HG02938 (cell line): ENCODE results near the gene SLC9A9.
"Not testable (repeated sequence)": the region's sequence is repeated elsewhere in the genome, so short reads cannot be mapped to it uniquely, and the experiment has no call there.

Experiments used
- ATAC-seq: cut with Tn5 transposase; IDR thresholded peaks from one replicate; pipeline ENCODE4 v1.9.1; 2021; ENCODE audit warnings: mild to moderate bottlenecking, moderate library complexity; ENCODE audit not compliant: unreplicated experiment

Gene SLC9A9

DNA sequence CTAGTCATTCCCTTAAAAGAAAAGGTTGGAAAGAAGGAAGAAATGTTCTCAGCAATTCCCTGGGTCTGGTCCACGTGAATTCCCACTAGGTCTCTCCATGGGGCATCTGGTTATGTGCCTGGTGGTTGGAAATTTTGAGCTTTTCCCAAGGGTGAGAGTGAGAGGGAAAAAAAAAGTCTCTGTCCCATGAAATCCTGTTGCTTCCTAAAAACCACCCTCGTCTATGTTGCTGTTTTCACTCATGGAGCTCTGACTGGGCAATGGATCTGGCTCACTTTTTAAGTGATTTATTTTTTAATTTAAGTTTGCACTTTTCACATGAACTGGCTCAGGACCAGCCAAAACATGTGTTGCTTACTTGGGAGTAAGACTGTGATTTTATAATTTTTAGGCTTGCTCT lies 538.6 kb downstream of the SLC9A9 start:
- no peak for ATAC-seq

DNA sequence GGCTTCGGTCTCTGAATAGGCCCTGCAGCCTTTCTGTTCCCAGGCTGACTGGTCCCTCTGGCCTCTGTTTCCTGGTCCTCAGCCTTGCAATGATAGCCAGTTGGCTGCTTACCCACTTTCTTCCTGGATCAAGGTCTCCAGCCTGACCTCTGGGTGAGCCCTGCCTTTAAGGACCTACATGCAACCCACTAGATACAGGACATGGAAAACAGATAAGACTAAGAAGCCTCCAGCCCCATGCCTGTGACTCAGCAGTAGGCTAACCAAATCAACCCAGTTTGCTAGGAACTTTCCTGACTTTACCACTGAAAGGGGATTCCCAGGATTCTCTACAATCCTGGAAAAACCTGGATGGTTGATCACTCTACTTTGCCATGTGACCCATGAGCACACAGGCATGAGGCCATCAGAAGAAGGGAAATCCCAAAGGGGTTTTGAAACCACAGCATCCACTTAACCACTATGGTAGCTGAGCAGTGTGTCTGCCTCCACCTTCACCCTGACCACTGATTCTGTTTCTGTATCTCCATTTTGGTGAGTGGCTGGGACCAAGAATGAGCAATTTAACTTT lies 540.6 kb downstream of the SLC9A9 start:
- ATAC-seq, result no peak

DNA sequence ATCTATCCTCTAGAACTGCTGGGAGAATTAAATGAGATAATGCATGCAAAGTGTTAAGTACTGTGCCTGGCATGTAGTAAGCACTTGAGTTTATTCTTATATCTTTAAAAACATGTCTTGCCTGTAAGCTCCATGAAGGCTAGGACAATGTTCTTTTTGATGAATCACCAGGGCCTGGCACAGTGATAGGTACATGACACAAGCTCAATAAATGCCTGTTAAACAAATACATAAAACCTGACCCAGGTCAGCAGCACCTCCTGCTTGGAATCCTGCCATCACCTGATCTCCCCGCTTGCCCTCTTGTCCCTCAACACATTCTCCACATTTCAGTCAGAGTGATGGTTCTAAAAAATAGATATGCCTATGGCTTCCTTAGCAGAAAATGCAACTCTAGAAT lies 541.9 kb downstream of the SLC9A9 start:
- ATAC-seq, result no peak

DNA sequence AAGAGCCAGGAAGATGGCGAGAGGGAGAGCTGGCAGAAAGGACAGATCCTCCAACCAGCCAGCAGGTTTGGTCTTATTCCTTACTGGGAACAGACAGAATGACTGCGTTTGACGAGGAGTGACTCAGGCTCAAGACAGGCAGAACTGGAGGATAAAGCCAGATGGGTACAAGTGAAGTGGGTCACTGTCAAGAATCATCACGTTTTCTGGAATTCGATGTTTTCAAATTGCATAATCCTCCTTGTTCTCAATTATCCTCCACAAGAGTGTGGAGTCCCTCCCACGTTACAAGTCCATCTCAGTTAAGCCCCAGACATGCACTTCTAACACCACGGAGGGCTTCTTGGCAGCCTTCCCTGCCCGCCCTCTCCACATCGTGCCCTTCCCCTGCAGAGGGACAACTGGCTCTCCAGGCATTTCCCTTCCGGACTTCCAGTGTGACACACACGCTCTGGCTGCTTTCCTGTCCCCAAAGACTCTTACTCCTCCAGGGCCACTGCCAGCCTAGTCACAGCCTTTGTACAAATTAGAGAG lies 545.6 kb downstream of the SLC9A9 start:
- ATAC-seq, result no peak

DNA sequence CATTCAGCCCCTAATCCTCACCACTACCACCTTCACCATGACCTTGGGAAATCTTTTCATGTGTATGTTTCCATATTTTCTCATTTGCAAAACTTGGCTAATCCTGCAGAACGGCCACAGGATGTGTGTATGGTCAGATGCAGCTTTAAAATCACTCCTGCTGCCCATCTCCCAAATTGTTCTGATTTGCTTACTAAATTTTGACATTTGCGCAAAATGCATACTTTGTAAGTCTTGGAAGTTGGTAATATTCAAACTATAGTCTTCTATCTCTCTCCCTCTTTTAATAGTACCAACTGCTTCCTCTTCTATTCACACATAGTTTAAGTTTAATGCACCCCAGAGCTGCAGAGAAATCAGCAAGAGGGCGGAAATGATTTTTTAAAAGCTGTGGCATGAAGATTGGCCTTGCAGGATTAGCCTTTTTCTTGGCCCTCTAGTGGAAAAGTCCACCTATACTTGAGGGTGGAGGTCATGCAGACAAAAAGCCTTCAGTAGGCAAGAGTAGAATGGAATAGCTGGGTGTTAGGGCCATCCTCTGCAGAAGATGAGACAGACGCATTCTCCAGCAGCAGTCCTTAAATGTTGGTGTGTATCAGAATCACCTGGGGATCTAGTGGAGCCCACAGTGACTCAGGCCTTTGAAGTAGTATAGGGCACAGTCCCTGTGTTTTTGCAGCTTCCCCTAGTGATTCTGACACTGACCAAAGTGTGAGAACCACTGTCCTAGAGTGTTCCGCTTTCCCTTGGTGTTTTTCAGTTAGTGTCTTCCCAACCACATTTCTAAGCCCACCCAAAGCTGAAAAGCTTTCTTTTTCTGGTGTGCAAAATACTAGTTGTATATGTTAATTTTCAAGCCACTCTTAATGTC lies 547.0 kb downstream of the SLC9A9 start:
- ATAC-seq, result no peak

DNA sequence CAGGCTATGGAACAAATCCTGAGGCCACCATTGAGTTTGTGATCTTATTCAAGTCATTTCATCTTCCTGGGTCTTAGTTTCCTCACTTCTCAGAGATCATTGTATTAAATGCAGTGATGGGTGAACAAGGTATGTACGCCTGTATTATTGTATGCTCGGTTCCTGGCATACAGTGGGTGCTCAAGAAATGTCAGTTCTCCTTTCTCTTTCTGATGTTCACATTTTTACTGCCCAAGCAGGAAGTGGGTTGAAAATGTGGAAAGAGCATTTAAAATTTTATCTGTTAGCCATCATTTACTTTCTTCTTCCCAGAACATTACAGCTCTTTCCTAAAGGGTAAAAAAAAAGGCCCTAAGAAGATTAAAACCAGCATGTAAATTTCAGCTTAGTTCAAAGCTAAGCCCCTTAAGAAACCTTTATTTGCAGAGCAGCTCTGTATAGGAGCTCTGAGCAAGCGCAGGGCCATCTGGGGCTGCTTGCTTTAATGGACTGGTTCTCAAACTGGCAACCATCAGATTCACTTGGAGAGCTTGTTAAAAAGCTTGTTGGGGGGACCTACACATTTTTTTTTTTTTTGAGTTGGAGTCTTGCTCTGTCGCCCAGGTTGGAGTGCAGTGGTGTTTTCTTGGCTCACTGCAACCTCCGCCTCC lies 549.3 kb downstream of the SLC9A9 start:
- ATAC-seq, result no peak

DNA sequence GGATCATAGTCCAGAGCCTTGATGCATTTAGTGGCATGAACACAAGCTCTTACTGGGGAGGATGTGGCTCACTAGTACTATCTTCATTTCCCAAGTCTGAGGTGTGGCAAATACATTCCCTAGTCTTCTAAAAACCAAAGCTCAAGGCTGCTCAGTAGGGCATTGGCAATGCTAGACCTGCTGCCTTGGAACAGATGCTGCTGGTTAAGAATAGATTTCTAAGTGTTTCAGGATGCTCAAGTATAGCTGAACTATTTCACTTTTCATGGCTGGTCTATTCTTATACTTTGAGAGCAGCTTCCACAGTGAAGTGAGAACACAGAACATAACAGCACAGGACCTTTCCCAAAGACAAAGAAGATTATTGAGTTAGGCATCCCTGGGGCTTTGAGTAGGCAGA lies 549.9 kb downstream of the SLC9A9 start:
- ATAC-seq, result no peak

DNA sequence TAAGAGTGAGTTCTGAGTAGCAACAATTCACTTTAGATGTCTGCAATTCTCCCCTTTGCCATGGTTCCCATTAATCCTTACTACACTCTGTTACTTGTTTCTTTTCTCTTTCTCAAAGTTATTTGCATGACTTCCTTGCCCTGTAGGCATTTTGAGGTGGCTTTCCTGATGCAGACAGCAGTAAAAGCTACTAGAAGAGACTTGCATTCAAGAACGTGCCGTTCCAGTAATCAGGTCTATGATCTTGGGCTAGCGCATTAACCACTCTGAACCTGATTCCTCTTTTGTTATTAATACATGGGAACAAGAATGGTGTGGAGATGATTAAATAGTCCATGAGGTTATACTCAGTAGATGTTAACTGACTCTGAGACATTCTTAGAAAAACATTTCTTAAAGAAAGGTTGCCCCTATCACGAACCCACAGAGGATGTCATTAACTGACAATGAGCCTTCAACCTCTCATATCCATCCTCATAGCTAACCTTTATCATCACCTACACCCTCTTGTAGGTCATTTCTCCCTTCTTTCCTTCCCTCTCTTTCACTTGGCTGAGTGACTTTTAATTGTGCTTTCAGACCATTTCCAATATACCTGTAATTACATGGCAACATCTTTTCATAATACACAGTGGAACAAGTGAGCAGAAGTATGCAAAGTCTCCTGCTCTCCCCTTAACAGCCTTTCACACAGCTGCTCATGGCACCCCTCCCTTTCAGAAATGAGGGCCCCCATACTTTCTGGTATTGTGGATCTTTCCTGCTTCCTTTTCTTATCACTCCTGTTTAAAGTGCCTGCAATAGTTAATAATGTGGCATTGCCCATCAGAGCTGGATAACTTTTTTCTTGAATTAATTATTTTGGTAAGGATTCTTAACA lies 552.8 kb downstream of the SLC9A9 start:
- ATAC-seq, result no peak

DNA sequence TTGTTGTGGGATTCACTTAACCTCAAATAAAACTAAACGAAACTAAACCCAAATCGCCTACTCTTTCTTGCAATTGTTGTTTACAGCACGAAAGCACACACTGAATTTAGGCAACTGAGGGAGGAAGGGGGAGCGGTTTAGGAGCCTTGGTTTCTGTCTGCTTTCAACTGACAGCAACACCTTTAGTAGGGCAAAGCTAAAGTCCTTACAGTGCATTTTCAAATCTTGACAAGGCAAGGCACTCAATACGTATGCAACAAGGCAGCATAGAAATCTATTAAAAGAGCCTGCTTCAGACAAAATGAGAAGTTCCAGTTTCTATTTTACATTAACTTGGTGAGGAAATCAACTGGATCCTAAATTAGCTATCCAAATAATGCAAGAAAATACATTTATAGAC lies 554.1 kb downstream of the SLC9A9 start:
- no peak for ATAC-seq

DNA sequence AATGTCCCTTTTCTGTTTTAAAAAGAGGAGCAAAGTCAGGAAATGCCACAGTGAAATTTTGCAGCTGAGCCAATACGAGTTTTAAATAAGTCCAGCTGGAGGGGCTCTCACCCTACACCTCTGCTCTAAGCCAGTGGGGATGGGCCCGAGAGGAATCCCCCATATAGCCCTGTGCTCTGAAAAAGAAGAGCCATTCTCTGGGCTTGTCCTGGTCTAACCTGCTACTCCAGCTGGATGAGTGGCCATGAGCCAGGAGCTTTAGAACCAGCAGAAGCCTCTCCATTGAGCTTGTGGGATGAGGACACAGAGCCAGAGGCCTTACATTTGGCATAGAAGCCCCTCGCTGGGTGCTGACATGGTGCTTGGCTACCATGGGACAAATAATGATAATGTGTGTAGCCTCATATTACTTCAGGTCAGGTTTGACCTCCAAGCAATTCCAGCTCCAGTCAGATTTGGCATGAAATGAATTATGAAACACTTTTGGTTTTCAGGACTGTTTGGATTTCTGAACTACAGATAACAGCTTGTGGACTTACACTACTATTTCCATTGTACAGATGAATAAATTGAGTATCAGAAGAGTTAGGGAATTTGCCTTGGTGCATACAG lies 556.3 kb downstream of the SLC9A9 start:
- ATAC-seq, result no peak

DNA sequence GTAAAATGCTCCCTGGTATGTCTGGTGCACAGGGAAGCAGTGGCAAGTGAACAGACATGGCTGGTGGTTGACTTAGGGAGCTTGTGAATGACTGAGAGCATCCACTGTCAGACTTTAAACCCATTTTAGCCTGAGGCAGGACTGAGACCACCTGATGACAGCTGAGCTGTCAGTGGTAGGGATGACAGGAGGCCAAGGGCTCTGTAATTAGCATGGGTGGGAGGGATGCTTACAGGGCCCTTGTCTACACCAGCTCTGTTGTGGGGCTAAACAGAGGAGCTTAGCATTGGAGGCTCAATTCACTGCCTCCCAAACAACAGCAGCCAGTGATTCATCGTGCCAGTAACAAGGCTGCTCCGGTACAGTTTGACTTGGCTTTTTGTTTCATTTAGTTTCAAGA lies 559.3 kb downstream of the SLC9A9 start:
- ATAC-seq, result no peak

DNA sequence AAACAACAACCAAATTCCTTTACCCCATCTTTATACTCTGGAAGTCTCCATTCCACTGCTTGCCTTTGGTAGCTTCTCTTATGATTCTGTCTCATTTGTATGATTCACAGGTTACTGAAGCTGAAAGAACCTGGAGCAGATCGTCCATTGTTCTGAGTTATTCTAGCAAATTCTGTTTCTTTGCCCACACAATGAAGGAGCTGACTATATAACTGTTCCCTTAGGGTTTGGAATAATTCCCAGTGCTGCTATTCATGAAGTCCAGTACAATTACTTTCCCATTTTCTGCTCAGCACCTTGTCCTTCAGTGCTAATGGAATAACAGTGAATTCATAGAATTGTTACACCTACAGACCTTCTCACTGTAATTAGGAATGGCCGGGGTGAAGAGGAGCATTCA lies 560.9 kb downstream of the SLC9A9 start:
- ATAC-seq, result no peak

DNA sequence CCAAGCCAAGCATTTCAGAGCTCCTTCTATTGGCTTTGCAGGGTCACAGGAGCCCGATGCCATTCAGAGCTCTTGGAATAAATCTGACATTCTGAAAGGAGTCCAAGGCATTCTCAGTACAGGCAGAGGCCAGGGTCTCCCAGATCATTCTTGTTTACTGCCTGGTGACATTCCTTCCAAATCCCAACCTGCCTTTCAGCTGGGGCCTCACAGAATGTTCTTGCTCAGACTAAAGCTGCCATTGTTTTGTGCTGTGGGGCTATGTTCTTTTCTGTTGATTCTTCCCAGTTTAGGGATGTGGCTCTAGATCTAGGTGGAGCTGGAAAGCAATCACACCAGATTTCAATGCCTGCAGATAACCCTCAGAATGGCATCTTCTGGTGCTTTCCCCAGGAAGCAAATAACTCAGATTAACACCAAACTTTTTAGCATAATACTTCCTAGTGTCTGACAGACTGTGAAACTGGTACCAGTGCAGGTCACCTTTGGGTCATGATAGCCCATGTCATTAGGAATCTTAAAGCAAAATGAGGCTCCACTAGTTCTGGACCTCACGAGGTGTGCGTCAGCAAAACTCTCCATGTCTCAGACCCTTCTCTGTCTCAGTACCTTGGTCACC lies 561.8 kb downstream of the SLC9A9 start:
- no peak for ATAC-seq

DNA sequence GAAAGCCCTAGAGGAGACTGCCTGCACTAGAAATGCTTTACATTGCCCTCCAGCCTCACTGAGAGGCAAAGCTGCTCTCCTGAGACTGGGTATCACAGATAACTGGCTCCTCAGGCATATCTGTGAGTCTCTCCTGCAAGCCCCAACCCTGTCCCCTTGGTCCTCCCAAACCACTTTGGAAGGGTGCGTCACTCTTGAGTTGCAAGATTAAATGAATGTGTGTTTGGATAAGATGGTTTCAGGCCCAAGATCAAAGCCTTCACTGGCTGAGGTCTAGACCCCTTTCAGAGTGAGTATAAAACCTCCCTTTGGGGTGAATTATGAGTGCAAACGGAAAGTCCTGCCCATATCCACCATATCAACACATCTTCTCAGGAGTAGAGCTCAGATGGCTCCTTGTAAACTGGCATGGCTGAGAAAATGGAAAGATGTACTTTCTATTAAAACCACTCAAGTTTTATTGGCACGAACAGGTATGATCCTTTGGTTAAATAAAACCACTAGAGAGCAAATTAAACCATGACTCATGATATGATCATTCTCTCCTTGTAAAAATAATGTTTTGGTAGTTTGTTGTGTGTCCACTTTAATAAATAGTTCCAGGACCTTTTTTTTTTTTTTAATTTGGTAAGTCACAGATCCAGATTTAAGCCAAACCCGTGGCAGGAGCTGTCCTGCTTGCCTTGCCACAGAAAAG lies 564.7 kb downstream of the SLC9A9 start:
- no peak for ATAC-seq

DNA sequence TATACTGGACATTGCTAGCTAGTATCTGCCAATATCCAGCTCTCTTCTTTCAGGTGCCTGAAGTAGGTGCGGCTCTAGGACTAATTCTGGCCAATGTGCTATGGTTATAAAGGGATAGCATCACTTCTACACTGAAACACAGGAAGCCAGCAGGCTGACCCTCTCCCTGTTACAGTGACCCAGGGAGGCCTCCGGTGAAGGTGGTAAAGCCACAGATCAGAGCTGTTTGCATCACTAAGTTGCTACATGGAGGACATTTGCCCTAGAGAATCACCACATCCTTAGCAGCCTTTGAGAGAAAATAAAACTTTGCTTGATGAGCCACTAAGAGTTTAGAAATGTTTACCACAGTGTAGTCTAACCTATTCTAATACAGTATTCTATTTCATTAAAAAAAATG lies 567.3 kb downstream of the SLC9A9 start:
- no peak for ATAC-seq

DNA sequence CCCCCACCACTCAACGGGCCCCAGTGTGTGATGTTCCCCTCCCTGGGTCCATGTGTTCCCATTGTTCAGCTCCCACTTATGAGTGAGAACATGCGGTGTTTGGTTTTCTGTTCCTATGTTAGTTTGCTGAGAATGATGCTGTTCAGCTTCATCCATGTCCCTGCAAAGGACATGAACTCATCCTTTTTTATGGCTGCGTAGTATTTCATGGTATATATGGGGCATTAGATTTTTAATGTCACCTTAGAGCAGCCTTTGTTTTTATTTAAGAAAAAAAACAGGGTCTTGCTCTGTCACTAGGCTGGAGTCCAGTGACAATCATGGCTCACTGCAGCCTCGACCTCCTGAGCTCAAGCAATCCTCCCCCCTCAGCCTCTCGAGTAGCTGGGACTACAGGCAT lies 568.7 kb downstream of the SLC9A9 start:
- ATAC-seq, result not testable (repeated sequence)

DNA sequence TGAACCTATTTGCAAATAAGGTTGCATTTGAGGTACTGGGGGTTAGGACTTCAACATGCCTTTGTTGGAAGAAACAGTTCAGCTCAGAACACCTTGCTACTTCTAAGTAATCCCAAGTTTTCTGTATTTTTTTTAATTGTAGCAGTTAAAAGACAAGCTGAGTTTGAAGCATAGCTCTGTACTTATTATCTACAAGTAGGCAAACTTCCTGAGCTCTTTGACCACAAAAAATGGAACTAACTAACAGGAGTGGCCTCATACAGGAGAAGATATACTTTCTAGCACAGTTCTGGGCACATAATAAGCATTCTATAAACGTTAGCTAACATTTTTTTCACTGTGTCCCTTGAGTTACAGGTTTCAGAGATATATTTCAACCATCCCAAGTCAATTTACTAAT lies 569.5 kb downstream of the SLC9A9 start:
- ATAC-seq, result no peak

DNA sequence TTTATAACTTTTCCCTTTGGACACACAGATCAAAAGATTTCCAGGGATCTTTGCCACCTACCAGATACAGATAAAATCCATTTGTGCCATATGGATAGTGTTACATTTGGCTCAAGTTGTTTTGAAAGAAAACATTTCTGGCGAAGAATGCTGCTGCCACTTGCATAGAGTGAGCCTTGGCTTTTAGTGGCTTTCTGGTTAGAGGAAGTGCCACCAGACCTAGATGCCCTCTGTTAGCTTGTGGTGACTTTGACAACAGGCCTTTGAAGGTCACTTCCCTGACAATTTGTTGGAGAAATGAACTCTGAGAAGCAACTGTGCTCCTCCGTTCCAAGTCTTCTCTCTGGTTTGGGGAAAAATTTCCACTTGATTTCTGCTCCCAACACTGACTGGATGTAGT lies 570.7 kb downstream of the SLC9A9 start:
- ATAC-seq, result no peak

DNA sequence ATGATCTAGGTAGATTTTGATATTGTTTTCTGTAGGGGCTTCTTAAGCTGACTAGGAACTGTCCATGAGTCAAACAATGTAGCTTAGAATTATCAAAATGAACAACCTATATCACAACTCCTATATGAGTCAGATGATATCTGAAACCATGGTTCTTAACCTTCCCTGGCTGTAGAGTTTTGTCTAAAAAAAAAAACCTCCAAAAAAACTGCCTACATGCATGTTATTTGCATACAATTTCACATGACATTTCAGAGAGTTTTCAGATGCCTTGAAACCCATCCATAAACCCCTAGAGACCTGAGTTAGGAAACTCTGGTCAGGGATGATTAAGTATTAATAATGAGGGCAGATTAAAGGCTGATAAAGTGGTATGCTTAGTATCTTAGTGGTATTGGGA lies 571.7 kb downstream of the SLC9A9 start:
- ATAC-seq, result peak; percentile 94
